Osteoblast (primary cell): ENCODE data around the gene WDR37. TPM values are rescaled to one million over a fixed set of nuclear protein-coding genes. Genes with fewer than 3 reads are reported as not detected.

Experiments used
- DNase-seq: peaks from one replicate; pipeline ENCODE4 v3.0.0; 2011; ENCODE audit warnings: low spot score, mixed read lengths; ENCODE audit not compliant: insufficient read length; ENCODE audit errors: missing footprints
- H2AFZ ChIP-seq: 2 replicates; pipeline ENCODE4 v1.6.0; 2011; ENCODE audit warnings: mild to moderate bottlenecking, low read length
- H3K27ac ChIP-seq: 2 replicates; pipeline ENCODE4 v1.5.1; 2011; ENCODE audit warnings: mild to moderate bottlenecking, low read depth, low read length, moderate library complexity
- H3K27me3 ChIP-seq: 2 replicates; pipeline ENCODE4 v1.6.0; 2012; ENCODE audit warnings: mild to moderate bottlenecking, control low read depth, inconsistent platforms, low read length, moderate library complexity; ENCODE audit not compliant: insufficient read depth
- H3K36me3 ChIP-seq: 2 replicates; pipeline ENCODE4 v1.5.1; 2011; ENCODE audit warnings: mild to moderate bottlenecking, low read length, control low read depth, moderate library complexity; ENCODE audit not compliant: insufficient read depth
- H3K4me1 ChIP-seq: 2 replicates; pipeline ENCODE4 v1.5.1; 2011; ENCODE audit warnings: mild to moderate bottlenecking, low read length, control low read depth, moderate library complexity; ENCODE audit not compliant: insufficient read depth
- H3K4me2 ChIP-seq: 2 replicates; pipeline ENCODE4 v1.6.0; 2011; ENCODE audit warnings: mild to moderate bottlenecking, low read length; ENCODE audit not compliant: insufficient read depth
- H3K4me3 ChIP-seq: fragments of 200-600 bp; sonication (generic); 3 replicates; pipeline ENCODE4 v1.5.1; 2012; ENCODE audit warnings: mild to moderate bottlenecking, low read length, inconsistent platforms; ENCODE audit not compliant: insufficient read depth
- H3K79me2 ChIP-seq: 2 replicates; pipeline ENCODE4 v1.6.0; 2012; ENCODE audit warnings: mild to moderate bottlenecking, low read length, control low read depth, inconsistent platforms; ENCODE audit not compliant: insufficient read depth
- H3K9me3 ChIP-seq: 2 replicates; pipeline ENCODE4 v1.5.1; 2011; ENCODE audit warnings: low read depth, low read length, control low read depth
- H4K20me1 ChIP-seq: 2 replicates; pipeline ENCODE4 v1.6.0; 2012; ENCODE audit warnings: mild to moderate bottlenecking, low read length, control low read depth; ENCODE audit not compliant: insufficient read depth
- CTCF ChIP-seq: IDR thresholded peaks from 2 replicates; pipeline ENCODE4 v1.5.1; 2011; ENCODE audit warnings: mild to moderate bottlenecking, low read depth, low read length, moderate library complexity; ENCODE audit errors: extremely low read depth
- total RNA-seq: library from RNA; depleted of rRNA; stranded (reverse); fragments of >200 nt; gene quantifications from 2 replicates; pipeline ENCODE4 v1.2.3, GENCODE V29; 2012

The WDR37 gene
- total RNA-seq, 1 donor = 18.8 TPM

GRCh38 chr10:1114315-1114714 is 58.1 kb downstream of the WDR37 start:
- no peak overlapping the region for H2AFZ ChIP-seq
- peaks cover 26% of the 10 kb centered on the region for H4K20me1 ChIP-seq
- H3K79me2 ChIP-seq = peaks cover 26% of the 10 kb centered on the region
- H3K27me3 ChIP-seq = no peaks in the 10 kb centered on the region
- H3K4me3 ChIP-seq = no peak overlapping the region
- peaks cover 59% of the 10 kb centered on the region for H3K36me3 ChIP-seq
- H3K4me2 ChIP-seq = no peak overlapping the region
- no peaks in the 10 kb centered on the region for H3K9me3 ChIP-seq
- no peak for DNase-seq
- H3K4me1 ChIP-seq = peaks cover 3% of the 10 kb centered on the region
- H3K27ac ChIP-seq = no peak overlapping the region
- no peak for TF ChIP-seq CTCF

- no peak overlapping the region for H3K4me2 ChIP-seq
- TF ChIP-seq CTCF = no peak
- H3K4me1 ChIP-seq = peaks cover 3% of the 10 kb centered on the region
- H3K27me3 ChIP-seq = no peaks in the 10 kb centered on the region
- no peak overlapping the region for H2AFZ ChIP-seq
- H3K4me3 ChIP-seq = no peak overlapping the region
- H3K9me3 ChIP-seq = no peaks in the 10 kb centered on the region
- peaks cover 25% of the 10 kb centered on the region for H4K20me1 ChIP-seq
- peaks cover 22% of the 10 kb centered on the region for H3K79me2 ChIP-seq
- no peak for DNase-seq
- peaks cover 61% of the 10 kb centered on the region for H3K36me3 ChIP-seq
- no peak overlapping the region for H3K27ac ChIP-seq
Measured at GRCh38 chr10:1114719-1115606, 58.8 kb downstream of the WDR37 start.

GRCh38 chr10:1115607-1115955 is 59.4 kb downstream of the WDR37 start:
- H3K4me3 ChIP-seq = no peak overlapping the region
- peaks cover 19% of the 10 kb centered on the region for H4K20me1 ChIP-seq
- no peak for DNase-seq
- no peaks in the 10 kb centered on the region for H3K4me1 ChIP-seq
- H3K27me3 ChIP-seq = no peaks in the 10 kb centered on the region
- peaks cover 61% of the 10 kb centered on the region for H3K36me3 ChIP-seq
- H3K27ac ChIP-seq = no peak overlapping the region
- H2AFZ ChIP-seq = no peak overlapping the region
- no peak overlapping the region for H3K4me2 ChIP-seq
- H3K79me2 ChIP-seq = peaks cover 16% of the 10 kb centered on the region
- no peaks in the 10 kb centered on the region for H3K9me3 ChIP-seq
- TF ChIP-seq CTCF = no peak

- DNase-seq = no peak
- Histone ChIP-seq H4K20me1 (peaks cover 14% of the 10 kb centered on the region), H3K4me1 (no peaks in the 10 kb centered on the region), H3K27ac (no peak overlapping the region), H3K79me2 (peaks cover 11% of the 10 kb centered on the region), H2AFZ (no peak overlapping the region), H3K4me2 (no peak overlapping the region), H3K9me3 (no peaks in the 10 kb centered on the region), H3K4me3 (no peak overlapping the region), H3K27me3 (no peaks in the 10 kb centered on the region), H3K36me3 (peaks cover 64% of the 10 kb centered on the region)
- TF ChIP-seq CTCF = no peak
Measured at GRCh38 chr10:1116051-1116450, 59.9 kb downstream of the WDR37 start.
